DOHH2 (cell line): Measurements from ENCODE around the gene EDEM3.

Experiments used
- H3F3A ChIP-seq: fragments of 200-600 bp; sonication (generic), shearing (Covaris generic); 2 replicates; pipeline ENCODE4 v1.6.0; 2016; ENCODE audit warnings: antibody characterized with exemption, mild to moderate bottlenecking; ENCODE audit not compliant: control insufficient read depth, insufficient read depth
- H3K27ac ChIP-seq: fragments of 200-600 bp; sonication (generic); 2 replicates; pipeline ENCODE4 v1.5.1; 2014; ENCODE audit warnings: low read depth, mild to moderate bottlenecking, low read length, moderate library complexity
- H3K27me3 ChIP-seq: fragments of 200-600 bp; sonication (generic); 2 replicates; pipeline ENCODE4 v1.6.1; 2014; ENCODE audit warnings: mild to moderate bottlenecking, low read length, mixed read lengths; ENCODE audit not compliant: control insufficient read depth
- H3K36me3 ChIP-seq: fragments of 200-600 bp; sonication (generic); 2 replicates; pipeline ENCODE4 v1.6.1; 2014; ENCODE audit warnings: mild to moderate bottlenecking, low read length, moderate library complexity, mixed read lengths; ENCODE audit not compliant: control insufficient read depth
- H3K4me1 ChIP-seq: fragments of 200-600 bp; sonication (generic); 2 replicates; pipeline ENCODE4 v1.6.1; 2014; ENCODE audit warnings: mild to moderate bottlenecking, low read length, mixed read lengths; ENCODE audit not compliant: control insufficient read depth
- H3K4me2 ChIP-seq: fragments of 200-600 bp; sonication (generic); 2 replicates; pipeline ENCODE4 v1.6.0; 2014; ENCODE audit warnings: mild to moderate bottlenecking, low read length, moderate library complexity
- H3K4me3 ChIP-seq: fragments of 200-600 bp; sonication (generic); 2 replicates; pipeline ENCODE4 v1.5.1; 2014; ENCODE audit warnings: mild to moderate bottlenecking, low read length, mixed read lengths
- H3K79me2 ChIP-seq: fragments of 200-600 bp; sonication (generic); 2 replicates; pipeline ENCODE4 v1.6.1; 2014; ENCODE audit warnings: mild to moderate bottlenecking, low read length, mixed read lengths; ENCODE audit not compliant: control insufficient read depth
- H3K9me2 ChIP-seq: fragments of 200-600 bp; sonication (generic); replicated peaks from 2 replicates; pipeline ENCODE4 v1.6.1; 2014; ENCODE audit warnings: mild to moderate bottlenecking, low read length, mixed read lengths; ENCODE audit not compliant: control insufficient read depth
- H3K9me3 ChIP-seq: fragments of 200-600 bp; sonication (generic); 2 replicates; pipeline ENCODE4 v1.6.1; 2014; ENCODE audit warnings: antibody characterized with exemption, low read length, mixed read lengths; ENCODE audit not compliant: control insufficient read depth, insufficient read depth
- H4K20me1 ChIP-seq: fragments of 200-600 bp; sonication (generic); 2 replicates; pipeline ENCODE4 v1.6.0; 2014; ENCODE audit warnings: low read depth, mild to moderate bottlenecking, antibody characterized with exemption, low read length, moderate library complexity; ENCODE audit not compliant: control insufficient read depth, insufficient read depth
- EZH2phosphoT487 ChIP-seq: fragments of 200-600 bp; sonication (generic); IDR thresholded peaks from 2 replicates; pipeline ENCODE4 v1.6.1; 2017; ENCODE audit warnings: borderline replicate concordance, mild to moderate bottlenecking, antibody characterized with exemption, low read length, moderate library complexity, mixed read lengths
- TF ChIP-seq, protein P1 (sequence below): fragments of 200-600 bp; sonication (generic); IDR thresholded peaks from one replicate; pipeline ENCODE4 v1.5.1; 2014; ENCODE audit warnings: antibody characterized with exemption, mild to moderate bottlenecking, low read depth, low read length; ENCODE audit not compliant: poor library complexity, severe bottlenecking

EDEM3 gene

GRCh38 chr1:184770181-184770979 lies 15.7 kb upstream of the EDEM3 start:
- no peaks in the 10 kb centered on the region; the same call in 1 of the 2 replicates for H3K4me1 ChIP-seq
- TF ChIP-seq, protein P1, sequence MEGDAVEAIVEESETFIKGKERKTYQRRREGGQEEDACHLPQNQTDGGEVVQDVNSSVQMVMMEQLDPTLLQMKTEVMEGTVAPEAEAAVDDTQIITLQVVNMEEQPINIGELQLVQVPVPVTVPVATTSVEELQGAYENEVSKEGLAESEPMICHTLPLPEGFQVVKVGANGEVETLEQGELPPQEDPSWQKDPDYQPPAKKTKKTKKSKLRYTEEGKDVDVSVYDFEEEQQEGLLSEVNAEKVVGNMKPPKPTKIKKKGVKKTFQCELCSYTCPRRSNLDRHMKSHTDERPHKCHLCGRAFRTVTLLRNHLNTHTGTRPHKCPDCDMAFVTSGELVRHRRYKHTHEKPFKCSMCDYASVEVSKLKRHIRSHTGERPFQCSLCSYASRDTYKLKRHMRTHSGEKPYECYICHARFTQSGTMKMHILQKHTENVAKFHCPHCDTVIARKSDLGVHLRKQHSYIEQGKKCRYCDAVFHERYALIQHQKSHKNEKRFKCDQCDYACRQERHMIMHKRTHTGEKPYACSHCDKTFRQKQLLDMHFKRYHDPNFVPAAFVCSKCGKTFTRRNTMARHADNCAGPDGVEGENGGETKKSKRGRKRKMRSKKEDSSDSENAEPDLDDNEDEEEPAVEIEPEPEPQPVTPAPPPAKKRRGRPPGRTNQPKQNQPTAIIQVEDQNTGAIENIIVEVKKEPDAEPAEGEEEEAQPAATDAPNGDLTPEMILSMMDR: no peak
- TF ChIP-seq EZH2phosphoT487: no peak
- no peaks in the 10 kb centered on the region for H3K27me3 ChIP-seq

GRCh38 chr1:184769241-184769640 lies 14.6 kb upstream of the EDEM3 start:
- H3K4me3 ChIP-seq: no peak overlapping the region
- H3K4me2 ChIP-seq: no peak overlapping the region
- H3K27me3 ChIP-seq: no peaks in the 10 kb centered on the region

More at GRCh38 chr1:184770181-184770979, 15.7 kb upstream of the EDEM3 start:
- Histone ChIP-seq H3K36me3 (no peaks in the 10 kb centered on the region), H3K79me2 (no peaks in the 10 kb centered on the region), H3K27ac (no peak overlapping the region), H3K9me3 (no peaks in the 10 kb centered on the region), H3F3A (no peaks in the 10 kb centered on the region), H3K9me2 (no peaks in the 10 kb centered on the region), H4K20me1 (no peaks in the 10 kb centered on the region), H3K4me3 (no peak overlapping the region), H3K4me2 (no peak overlapping the region)

DNA sequence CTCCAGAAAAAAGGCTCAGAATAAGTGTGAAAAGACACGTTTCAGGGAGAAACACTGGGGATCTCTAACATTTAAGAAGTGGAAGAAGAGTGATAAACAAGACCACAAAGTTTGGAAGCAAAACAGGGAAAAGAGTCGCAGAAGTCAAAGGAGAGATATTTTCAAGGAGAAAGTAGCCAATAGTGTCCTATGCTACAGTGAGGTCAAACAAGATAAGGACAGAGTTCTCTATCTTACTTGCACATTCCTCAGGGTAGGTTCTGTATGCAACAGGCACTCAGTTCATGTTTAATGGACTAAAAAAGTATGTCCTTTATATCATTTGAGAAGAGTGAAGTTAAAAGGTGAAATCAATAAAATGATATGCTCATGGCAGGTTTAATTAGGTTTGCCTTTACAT lies 13.8 kb upstream of the EDEM3 start:
- Histone ChIP-seq H3K4me3 (no peak overlapping the region), H3K36me3 (no peaks in the 10 kb centered on the region), H3K9me3 (no peaks in the 10 kb centered on the region), H3K27me3 (no peaks in the 10 kb centered on the region), H3K4me2 (no peak overlapping the region), H3K4me1 (no peaks in the 10 kb centered on the region; the same call in 1 of the 2 replicates), H3K79me2 (no peaks in the 10 kb centered on the region), H4K20me1 (no peaks in the 10 kb centered on the region), H3K9me2 (no peaks in the 10 kb centered on the region), H3F3A (no peaks in the 10 kb centered on the region), H3K27ac (no peak overlapping the region)
- TF ChIP-seq EZH2phosphoT487: no peak
- TF ChIP-seq, protein P1: no peak

More at GRCh38 chr1:184769241-184769640, 14.6 kb upstream of the EDEM3 start:
- Histone ChIP-seq H4K20me1 (no peaks in the 10 kb centered on the region), H3F3A (no peaks in the 10 kb centered on the region), H3K36me3 (no peaks in the 10 kb centered on the region), H3K27ac (no peak overlapping the region), H3K9me2 (no peaks in the 10 kb centered on the region), H3K4me1 (no peaks in the 10 kb centered on the region; the same call in 1 of the 2 replicates), H3K9me3 (no peaks in the 10 kb centered on the region), H3K79me2 (no peaks in the 10 kb centered on the region)
- TF ChIP-seq EZH2phosphoT487: no peak
- TF ChIP-seq, protein P1: no peak
